HG03060 (cell line): ENCODE results near the gene CLDN25.

Experiments used
- ATAC-seq: cut with Tn5 transposase; IDR thresholded peaks from one replicate; pipeline ENCODE4 v1.9.1; 2021; ENCODE audit warnings: low read depth, moderate number of reproducible peaks; ENCODE audit not compliant: unreplicated experiment

Gene CLDN25

GRCh38 chr11:113806406-113806805 is 26.8 kb downstream of the CLDN25 start:
- ATAC-seq: no peak

GRCh38 chr11:113808931-113809330 is 29.3 kb downstream of the CLDN25 start:
- no peak for ATAC-seq

- no peak for ATAC-seq
Observed at GRCh38 chr11:113814181-113814580, 34.6 kb downstream of the CLDN25 start.

GRCh38 chr11:113817162-113817561 is 37.6 kb downstream of the CLDN25 start:
- no peak for ATAC-seq

- no peak for ATAC-seq
Observed at GRCh38 chr11:113817626-113818025, 38.0 kb downstream of the CLDN25 start.

- no peak for ATAC-seq
Observed at GRCh38 chr11:113818426-113818825, 38.8 kb downstream of the CLDN25 start.

GRCh38 chr11:113827477-113827876 is 47.9 kb downstream of the CLDN25 start:
- ATAC-seq: no peak

GRCh38 chr11:113828191-113828590 is 48.6 kb downstream of the CLDN25 start:
- ATAC-seq: no peak

- no peak for ATAC-seq
Observed at GRCh38 chr11:113829751-113830150, 50.2 kb downstream of the CLDN25 start.
